ENCODE results near the gene SRPK1.

The SRPK1 gene

DNA sequence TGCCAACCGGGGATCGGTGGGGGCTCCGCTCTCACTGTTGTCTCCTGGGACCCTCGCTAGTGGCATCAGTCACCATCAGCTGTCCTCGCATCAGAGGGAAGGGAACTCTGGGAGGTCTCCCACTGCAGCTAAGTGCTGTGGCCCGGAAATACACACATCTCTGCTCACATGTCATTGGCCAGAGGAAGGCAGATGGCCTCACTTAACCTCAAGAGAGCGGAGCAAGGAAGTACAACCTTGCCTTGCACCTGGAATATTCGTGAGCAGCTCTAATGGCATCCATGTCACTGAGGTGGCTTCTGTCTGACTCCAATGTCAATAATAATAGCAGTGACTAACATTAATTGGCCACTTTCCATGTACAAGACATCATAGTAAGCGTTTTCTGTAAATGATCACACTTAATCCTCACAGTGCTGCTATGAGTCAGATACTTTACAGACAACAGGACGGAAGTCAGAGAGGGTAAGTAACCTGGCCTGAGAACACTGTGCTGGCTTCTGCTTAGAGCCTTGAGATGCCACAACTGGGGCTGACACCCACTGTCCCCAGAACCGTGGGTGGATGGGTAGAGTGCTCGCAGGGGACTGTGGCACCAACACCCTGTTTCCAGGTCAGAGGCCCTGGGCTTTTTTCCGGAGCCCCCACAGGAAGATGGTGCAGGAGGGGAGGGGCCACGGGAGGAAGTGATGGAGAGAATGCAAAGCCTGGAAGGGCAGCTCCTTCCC is 109.8 kb downstream of the SRPK1 start:
- no peak for DNase-seq

DNA sequence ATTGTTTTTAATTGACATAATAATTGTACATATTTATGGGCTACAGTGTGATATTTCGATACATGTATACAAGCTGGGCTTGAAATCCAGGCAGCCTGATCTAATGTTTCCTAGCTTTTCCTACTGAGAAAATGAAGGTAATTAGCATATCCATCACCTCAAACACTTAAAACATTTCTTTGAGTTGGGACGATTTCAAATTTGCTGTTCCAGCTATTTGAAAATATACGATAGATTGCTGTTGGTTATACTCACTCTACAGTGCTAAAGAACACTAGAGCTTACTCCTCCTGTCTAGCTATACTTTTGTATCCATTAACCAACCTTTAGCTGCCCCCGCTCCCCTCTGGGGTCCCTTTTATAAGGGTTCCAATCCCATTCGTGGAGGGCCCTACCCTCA is 111.1 kb downstream of the SRPK1 start:
- no peak for DNase-seq

DNA sequence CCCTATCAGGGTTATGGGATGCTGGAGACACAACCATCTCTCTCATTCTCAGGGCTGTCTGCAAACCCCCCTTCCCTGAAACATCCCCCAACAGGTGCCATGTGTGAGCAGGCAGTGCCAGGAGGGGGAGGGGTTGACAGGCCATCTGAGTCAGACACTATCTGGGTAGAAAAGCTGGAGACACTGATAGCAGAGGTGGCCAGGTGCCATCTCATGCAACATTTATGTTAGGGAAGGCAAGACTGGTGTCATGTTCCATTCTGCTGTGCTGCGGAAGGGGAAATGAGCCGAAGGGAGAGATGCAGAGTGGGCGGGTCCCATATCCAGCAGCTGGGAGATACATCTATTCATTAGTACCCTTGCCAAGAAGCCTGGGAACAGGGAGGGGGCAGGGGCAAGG is 112.2 kb downstream of the SRPK1 start:
- DNase-seq = no peak

DNA sequence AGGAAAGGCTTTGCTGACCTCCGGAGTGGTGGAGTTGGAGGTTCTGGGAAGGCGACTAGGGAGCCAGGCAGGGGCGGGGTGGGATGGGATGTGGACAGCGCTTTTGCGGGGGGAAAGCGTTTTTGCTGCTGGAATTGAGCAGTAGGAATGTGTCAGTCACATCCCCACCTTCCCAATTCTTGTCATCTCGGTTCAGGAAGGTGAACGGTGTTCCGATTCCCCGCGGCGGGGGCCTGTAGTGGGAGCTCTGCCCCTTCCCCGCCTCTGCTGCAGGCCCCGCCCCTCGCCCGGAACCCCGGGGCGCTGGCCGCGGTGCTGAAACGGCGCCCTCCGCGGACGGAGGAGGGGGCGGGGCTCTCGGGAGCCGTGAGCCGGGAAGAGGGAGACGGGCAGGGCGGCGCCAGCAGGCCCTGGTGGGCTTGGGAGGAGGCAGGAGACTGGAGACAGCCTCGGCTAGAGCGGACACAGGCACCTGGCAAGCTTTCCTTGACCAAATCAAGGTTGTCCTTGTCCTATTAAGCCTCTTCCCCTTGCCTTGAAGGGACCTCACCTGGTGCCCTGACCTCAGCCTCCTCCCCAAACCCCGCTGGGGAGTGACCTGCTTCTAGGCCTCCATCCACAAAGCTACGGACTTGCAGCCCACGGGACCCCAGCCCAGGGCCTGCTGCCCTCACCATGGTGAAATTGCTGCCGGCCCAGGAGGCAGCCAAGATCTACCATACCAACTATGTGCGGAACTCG is 115.7 kb downstream of the SRPK1 start, which contains the start of gene LHFPL5:
Gene LHFPL5 (plus strand): TSS at position 357 of the 741 bp plus-strand sequence. CDS start 319 bp downstream, at position 676.
- DNase-seq = peak; percentile 68

DNA sequence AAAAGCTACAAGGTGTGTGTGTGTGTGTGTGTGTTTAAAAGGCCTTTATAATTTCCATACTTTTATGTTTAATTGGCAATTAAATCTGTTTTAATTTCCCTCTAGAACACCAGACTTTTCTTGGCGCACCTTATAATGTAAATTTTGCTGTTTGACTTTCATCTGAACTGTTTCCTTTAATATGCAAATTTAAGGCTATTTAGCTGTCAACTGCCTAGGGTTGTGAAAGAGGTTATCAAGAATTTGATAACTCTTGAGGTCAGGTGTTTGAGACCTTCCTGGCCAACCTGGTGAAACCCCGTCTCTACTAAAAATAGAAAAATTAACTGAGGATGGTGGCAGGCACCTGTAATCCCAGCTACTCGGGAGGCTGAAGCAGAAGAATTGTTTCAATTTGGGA is 119.8 kb downstream of the SRPK1 start:
- DNase-seq = no peak

DNA sequence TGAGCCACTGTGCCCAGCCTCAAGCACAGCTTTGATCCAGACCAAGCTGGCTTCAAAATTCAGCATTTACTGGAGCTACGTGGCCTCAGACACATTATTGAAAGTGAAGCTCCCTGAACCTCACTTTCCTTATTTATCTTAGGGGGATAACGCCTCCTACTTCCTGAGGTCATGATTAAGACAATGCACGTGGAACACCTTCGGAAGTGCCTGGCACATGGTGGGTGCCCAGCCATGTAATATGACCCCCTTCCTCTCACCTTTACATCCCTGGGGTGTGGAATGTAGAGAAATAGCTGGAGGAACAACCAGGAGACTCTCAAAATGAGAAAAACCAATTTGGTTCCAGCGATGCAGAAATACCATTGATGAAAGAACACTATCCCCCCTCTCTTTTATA is 122.2 kb downstream of the SRPK1 start:
- DNase-seq = no peak

DNA sequence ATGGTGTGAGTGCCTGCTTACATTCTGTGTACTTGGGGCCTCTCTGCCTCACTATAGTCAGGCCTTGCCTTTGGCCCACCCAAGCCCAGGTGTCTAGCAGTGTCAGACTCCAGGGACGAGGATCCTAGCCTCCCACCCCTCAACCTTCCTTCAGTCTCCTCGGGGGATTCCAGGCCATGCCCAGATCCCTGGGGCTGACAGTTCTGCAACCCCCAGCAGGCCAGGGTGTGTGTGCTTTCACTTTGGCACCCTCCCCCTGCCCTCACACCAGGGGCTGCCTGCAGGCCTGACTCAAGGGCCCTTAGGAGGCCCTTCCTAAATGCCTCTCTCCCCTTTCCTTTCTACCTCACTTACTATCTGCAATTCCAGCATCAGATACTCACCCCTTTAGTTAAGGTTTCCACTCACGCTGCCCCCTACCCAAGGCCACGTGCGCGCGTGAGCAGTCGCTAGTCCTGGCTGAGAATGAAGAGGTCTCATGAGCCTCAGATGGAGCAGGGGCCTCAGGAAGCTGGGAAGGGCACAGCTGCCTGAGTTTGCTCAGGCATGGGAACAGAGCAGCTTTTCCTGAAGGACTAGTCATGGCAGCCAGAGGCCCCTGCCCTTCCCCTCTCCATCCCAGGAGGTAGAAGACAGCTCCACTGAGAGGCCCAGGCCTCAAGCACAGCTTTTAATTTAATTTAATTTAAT is 122.9 kb downstream of the SRPK1 start:
- DNase-seq = no peak

DNA sequence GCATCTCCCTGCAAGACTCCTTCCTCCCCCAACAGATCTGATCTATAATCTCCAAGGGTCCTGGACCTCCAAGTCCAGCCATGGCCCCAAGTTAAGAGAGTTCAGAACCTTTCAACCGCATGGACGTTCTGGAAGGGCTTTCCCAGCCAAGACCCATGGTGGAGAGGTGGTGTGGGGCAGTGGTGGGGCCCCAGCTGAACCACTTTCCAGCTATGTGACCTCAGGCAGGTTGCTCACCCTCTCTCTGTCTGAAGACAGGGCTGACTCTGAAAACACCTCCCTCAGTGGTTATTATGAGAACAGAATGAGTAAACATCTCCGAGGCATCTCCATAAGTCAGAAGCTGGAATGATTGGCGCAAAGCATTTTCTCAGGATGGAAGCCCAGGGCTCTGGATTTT is 124.7 kb downstream of the SRPK1 start:
- DNase-seq = no peak

DNA sequence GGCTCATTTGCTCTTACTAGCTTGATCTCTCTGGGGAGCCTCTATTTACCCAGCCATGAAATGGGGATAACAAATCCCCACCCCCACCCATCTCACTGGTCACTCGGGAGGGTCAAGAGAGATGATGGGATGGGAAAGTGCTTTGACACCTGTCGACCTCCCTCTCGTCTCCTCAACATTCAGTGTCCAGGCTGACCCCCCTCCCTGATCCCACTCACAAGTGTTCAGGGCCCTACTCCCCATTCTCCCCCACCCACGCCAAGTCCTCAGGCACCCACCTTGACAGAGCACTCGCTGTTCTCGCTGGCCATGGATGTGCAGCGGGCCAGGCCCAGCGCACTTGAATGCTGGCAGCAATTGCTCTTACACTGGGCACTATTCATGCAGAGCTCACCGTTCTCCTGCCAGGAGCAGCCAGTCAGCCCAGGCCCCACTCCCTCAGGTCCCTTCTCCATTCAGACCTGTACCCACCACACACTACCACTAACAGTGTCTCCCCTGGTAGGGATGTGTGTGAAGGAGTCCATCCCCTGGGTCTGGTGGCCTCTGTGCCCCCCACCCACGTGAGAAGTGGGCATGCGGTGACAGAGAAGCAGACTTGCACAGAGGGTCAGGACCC is 125.3 kb downstream of the SRPK1 start:
- DNase-seq = no peak

DNA sequence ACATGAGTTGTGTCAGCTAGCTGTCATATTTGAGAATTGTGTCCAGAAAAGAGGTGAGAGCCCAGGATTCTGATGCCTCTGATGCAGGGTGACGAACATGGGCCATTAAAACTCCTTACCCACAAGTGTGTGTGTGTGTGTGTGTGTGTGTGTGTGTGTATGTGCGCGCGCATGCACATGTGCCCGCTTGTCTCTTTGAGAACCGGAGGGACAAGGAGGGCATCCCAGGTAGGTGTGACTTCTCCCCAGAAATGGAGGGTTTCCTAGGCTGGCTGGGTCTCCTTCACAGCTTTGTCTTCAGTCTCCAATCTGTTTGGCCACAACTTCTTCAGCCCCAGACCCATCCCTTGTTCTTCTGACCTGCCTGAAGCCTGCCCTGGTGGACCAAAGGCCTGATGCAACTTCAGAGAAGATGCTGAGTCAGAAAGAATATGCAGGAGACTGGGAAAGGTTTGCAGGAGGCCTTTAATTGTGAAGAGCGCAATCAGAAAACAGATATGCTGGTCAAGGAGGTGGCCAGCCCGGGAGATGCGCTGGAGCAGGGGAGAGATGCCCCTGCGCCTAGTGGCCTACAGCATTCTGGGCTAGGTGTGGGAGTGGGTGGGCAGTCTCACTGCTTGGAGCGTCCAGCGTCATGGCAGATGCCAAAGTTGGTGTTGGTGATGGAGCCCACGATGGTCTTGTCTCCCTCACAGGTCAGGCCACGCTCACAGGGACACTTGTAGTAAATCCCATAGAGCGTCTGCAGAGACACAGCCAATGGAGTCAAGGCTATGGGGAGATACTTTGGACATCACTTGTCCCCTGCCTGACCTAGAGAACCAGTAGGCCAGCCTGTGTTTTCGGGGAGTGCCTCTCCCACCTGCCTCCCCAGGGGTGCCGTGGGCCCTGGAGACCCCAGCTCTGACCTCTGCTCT is 126.1 kb downstream of the SRPK1 start:
- no peak for DNase-seq

DNA sequence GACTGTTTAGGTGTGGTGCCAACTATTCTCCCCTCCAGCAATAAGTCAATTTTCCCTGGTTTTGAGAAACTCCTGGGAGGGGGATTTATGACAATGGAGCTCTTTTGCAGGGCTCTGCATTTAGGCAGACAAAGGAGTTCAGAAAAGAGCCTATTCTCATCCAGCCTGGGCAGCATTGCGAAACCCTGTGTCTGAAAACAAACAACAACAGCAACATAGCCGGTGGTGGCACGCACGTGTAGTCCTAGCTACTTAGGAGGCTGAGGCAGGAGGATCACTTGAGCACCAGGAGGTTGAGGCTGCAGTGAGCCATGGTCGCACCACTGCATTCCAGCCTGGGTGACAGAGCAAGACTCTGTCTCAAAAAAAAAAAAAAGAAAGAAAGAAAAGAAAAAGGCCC is 130.2 kb downstream of the SRPK1 start:
- no peak for DNase-seq

DNA sequence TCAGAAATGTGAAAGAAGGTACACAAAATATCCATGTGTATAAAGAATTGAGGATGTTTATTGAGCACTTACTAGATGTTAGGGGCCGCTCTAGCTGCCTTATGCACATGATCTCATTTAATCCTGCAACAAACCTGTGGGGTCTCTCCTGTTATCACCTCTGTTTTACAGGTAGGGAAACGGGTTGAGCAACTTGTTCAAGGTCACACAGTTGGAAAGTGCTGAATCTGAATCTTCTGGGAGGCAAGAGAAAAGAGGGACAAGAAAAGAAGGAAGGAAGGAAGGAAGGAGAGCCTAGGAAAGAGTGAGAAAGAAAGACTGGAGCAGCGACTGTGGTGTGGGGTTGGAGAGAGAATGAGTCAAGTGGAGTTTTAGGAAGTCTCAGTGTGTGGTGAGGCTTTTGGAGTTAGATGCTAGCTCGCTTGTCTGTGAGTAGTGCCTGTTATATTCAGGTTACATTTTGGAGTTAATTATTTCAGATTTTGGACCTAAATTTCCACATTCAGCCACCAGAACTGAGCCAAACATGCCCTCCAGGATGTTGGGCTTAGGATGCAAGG is 132.4 kb downstream of the SRPK1 start:
- no peak for DNase-seq

DNA sequence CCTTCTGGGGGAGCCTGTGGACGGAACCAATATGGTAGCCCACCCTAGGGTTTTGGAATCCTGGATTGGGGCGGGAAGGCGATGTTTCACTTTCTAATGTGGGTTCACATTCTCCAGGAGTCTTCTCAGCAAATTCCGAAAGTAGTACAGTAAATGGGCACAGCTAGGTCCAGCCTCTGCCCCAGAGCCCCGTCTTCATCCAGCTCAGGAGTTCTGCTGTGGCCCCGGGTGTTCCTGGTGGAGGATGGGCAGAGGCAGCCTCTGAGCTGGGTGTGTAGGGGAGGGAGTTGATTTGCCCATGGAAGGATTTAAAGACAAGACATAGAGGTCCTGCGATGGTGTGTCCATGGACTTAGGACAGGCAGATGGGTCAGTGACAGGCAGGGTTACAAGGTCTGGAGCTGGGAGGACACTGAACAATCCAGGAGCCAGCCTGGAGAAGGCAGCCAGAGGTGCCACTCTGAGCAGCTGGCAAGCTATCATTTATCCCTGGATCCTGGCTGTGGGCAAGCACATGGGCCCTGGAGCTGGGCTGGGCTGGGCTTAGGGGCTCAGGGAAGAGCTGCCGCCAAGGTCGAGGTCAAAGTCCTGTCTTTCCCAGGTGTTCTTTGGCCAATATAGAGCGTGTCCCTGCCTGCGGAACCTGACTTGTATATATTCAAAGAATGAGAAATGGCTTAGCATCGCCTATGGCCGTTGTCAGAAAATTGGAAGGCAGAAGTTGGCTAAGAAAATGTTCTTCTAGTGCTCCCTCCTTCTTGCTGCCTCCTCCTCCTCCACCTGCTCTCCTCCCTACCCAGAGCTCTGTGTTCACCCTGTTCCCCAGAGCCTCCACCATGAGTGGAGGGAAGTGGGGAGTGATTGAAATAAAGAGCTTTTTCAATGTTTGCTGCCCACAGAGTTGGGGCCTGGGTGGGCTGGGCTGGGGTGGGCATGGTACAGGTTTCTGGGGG is 133.4 kb downstream of the SRPK1 start:
- DNase-seq = no peak

DNA sequence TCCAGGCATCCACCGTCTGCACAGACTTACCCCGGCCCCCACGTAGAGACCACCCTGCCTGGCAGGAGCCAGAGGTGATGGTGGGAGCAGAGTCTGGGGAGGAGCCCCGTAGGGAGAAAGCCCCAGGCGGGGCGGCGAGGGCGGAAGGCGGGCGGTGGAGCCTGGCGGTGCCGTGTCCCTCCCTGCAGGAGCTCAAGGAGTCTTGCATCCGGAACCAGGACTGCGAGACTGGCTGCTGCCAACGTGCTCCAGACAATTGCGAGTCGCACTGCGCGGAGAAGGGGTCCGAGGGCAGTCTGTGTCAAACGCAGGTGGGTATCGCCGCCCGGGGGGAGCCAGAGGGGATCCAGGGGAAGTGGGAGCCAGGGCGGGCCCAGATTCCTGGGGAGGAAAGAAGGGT is 134.1 kb downstream of the SRPK1 start:
- no peak for DNase-seq

DNA sequence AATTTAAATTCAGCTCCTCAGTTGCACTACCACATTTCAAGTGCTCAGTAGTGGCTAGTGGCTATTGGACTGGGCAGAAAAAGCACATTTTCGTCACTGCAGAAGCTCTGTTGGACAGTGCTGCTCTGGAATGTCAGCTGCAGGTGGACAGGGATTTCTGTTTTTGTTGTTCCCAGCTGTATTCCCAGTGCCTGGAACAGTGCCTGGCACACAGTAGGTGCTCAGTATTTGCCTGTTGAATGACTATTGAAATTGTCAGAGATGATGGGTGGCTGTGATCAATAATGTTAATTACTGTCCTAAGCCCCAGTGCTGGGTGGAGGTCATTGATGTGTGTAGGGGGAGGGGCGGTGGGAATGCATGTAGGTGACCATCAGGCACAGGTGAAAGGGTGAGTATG is 134.6 kb downstream of the SRPK1 start:
- no peak for DNase-seq

DNA sequence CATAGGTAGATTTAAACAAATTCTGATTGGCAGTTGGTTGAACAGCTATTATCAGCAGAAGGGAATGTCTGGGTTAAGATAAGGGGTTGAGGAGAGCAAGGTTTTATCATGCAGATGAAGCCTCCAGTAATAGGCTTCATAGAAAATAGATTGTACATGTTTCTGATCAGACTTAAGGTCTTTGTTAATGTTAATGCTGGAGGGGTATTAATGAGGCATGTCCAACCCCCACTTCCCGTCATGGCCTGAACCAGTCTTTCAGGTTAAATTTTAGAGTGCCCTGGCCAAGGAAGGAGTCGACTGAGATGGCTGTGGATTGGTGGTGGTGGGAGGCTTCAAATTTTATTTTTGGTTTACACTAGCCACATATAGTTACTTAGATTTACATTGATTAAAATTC is 136.7 kb downstream of the SRPK1 start:
- no peak for DNase-seq
